HG03565 (cell line): ENCODE measurements around the gene PDSS2.
"Not testable (repeated sequence)": the region's sequence is repeated elsewhere in the genome, so short reads cannot be mapped to it uniquely, and the experiment has no call there.

Experiments
- ATAC-seq: cut with Tn5 transposase; IDR thresholded peaks from one replicate; pipeline ENCODE4 v1.9.1; 2021; ENCODE audit warnings: mild to moderate bottlenecking, moderate library complexity; ENCODE audit not compliant: unreplicated experiment

The PDSS2 gene

GRCh38 chr6:107475360-107475759 lies 16.0 kb upstream of the PDSS2 start:
- not testable (repeated sequence) for ATAC-seq

- ATAC-seq = no peak
These were observed 14.3 kb upstream of the PDSS2 start for GRCh38 chr6:107473660-107474059.

GRCh38 chr6:107470364-107470763 lies 11.0 kb upstream of the PDSS2 start:
- ATAC-seq = no peak

GRCh38 chr6:107466062-107466461 lies 6.7 kb upstream of the PDSS2 start:
- ATAC-seq = no peak

GRCh38 chr6:107460083-107460631 lies 793 bp upstream of the PDSS2 start:
- no peak for ATAC-seq

- peak; percentile 11 for ATAC-seq
These were observed 587 bp downstream of the PDSS2 start for GRCh38 chr6:107458672-107459282.

- no peak for ATAC-seq
These were observed 10.6 kb downstream of the PDSS2 start for GRCh38 chr6:107448776-107449175.

- ATAC-seq = no peak
These were observed 11.6 kb downstream of the PDSS2 start for GRCh38 chr6:107447663-107448216.

- ATAC-seq = no peak
These were observed 15.1 kb downstream of the PDSS2 start for GRCh38 chr6:107444277-107444676.

GRCh38 chr6:107443608-107444267 lies 15.6 kb downstream of the PDSS2 start:
- no peak for ATAC-seq

GRCh38 chr6:107442938-107443607 lies 16.3 kb downstream of the PDSS2 start:
- ATAC-seq = no peak

- no peak for ATAC-seq
These were observed 17.7 kb downstream of the PDSS2 start for GRCh38 chr6:107441682-107442081.

- ATAC-seq = no peak
These were observed 18.4 kb downstream of the PDSS2 start for GRCh38 chr6:107440936-107441335.

- no peak for ATAC-seq
These were observed 20.0 kb downstream of the PDSS2 start for GRCh38 chr6:107439406-107439805.

- ATAC-seq = no peak
These were observed 21.7 kb downstream of the PDSS2 start for GRCh38 chr6:107437691-107438090.

GRCh38 chr6:107436881-107437280 lies 22.5 kb downstream of the PDSS2 start:
- no peak for ATAC-seq

- no peak for ATAC-seq
These were observed 23.6 kb downstream of the PDSS2 start for GRCh38 chr6:107435798-107436197.

GRCh38 chr6:107434812-107435211 lies 24.6 kb downstream of the PDSS2 start:
- no peak for ATAC-seq

GRCh38 chr6:107425951-107426350 lies 33.4 kb downstream of the PDSS2 start:
- not testable (repeated sequence) for ATAC-seq

GRCh38 chr6:107423474-107423990 lies 35.8 kb downstream of the PDSS2 start:
- ATAC-seq = no peak

- no peak for ATAC-seq
These were observed 37.6 kb downstream of the PDSS2 start for GRCh38 chr6:107421696-107422256.
